Measurements from ENCODE around the gene LRP1B. TPM values are rescaled to one million over a fixed set of nuclear protein-coding genes. Genes with fewer than 3 reads are reported as not detected.

The LRP1B gene
- total and polyA plus RNA-seq, 2 donors (not counting 1 experiment from before 2014, with no cell fraction given) = not detected

GRCh38 chr2:140392824-140393223, 1738.0 kb downstream of the LRP1B start:
- Mint-ChIP-seq H3K4me3 (no peak overlapping the region), H3K4me1 (no peaks in the 10 kb centered on the region), H3K9me3 (ENCODE audit: insufficient read depth) (no peaks in the 10 kb centered on the region), H3K27me3 (no peaks in the 10 kb centered on the region), H3K27ac (no peak overlapping the region)
- Histone ChIP-seq H4K20me1 (ENCODE audit: control insufficient read depth, insufficient read depth, low read length, poor library complexity, severe bottlenecking) (no peaks in the 10 kb centered on the region), H2AFZ (ENCODE audit: insufficient read depth, low read depth, low read length, poor library complexity, severe bottlenecking) (no peak overlapping the region), H3K4me2 (replicated peaks; ENCODE audit: low read depth, low read length, poor library complexity, severe bottlenecking) (no peak overlapping the region), H3K4me1 (ENCODE audit: control insufficient read depth in 2 of 2, insufficient read depth in 2 of 2, low read length in 2 of 2) (no peaks in the 10 kb centered on the region), H3K79me2 (ENCODE audit: control insufficient read depth, insufficient read depth, low read length) (no peaks in the 10 kb centered on the region), H3K9ac (ENCODE audit: low read length) (no peak overlapping the region), H3K27me3 (replicated peaks in 1 of 4; ENCODE audit: control extremely low read depth in 1 of 4, control insufficient read depth in 3 of 4, insufficient read depth in 4 of 4, low read length in 3 of 4) (no peaks in the 10 kb centered on the region), H3K4me3 (ENCODE audit: control extremely low read depth in 1 of 5, extremely low read depth in 1 of 5, insufficient read depth in 1 of 5, low read depth in 2 of 5, low read length in 4 of 5) (no peak overlapping the region), H3K27ac (ENCODE audit: low read length in 2 of 2) (no peak overlapping the region), H3K36me3 (replicated peaks in 1 of 2; ENCODE audit: control extremely low read depth in 1 of 2, control insufficient read depth in 1 of 2, extremely low read depth in 1 of 2, insufficient read depth in 2 of 2, low read length in 1 of 2) (no peaks in the 10 kb centered on the region), H3K9me3 (ENCODE audit: control extremely low read depth in 1 of 3, control insufficient read depth in 2 of 3, insufficient read depth in 1 of 3, low read length in 2 of 3) (no peaks in the 10 kb centered on the region)
- WGBS (ENCODE audit: insufficient coverage) = no CpG with 5 or more reads among the region's 2 CpGs
- no peak for DNase-seq
- ATAC-seq (ENCODE audit: low read depth) = no peak
- ChIA-PET POLR2A (no interaction called here), CTCF (no interaction called here)
- no peak for TF ChIP-seq EZH2 (IDR thresholded peaks at IDR 0.05; ENCODE audit: borderline replicate concordance, insufficient read depth, low read depth, low read length, poor library complexity, severe bottlenecking)
- no peak for TF ChIP-seq CTCF (IDR thresholded peaks at IDR 0.05)
- intact Hi-C loops (cut with micrococcal nuclease) = no loop called here

GRCh38 chr2:140384946-140385345, 1745.9 kb downstream of the LRP1B start:
- CTCF ChIA-PET = no interaction called here
- intact Hi-C loops (cut with micrococcal nuclease) = no loop called here
- Histone ChIP-seq H3K36me3 (replicated peaks in 1 of 2; ENCODE audit: control extremely low read depth in 1 of 2, control insufficient read depth in 1 of 2, extremely low read depth in 1 of 2, insufficient read depth in 2 of 2, low read length in 1 of 2) (no peaks in the 10 kb centered on the region), H3K4me2 (replicated peaks; ENCODE audit: low read depth, low read length, poor library complexity, severe bottlenecking) (no peak overlapping the region), H3K79me2 (ENCODE audit: control insufficient read depth, insufficient read depth, low read length) (no peaks in the 10 kb centered on the region), H2AFZ (ENCODE audit: insufficient read depth, low read depth, low read length, poor library complexity, severe bottlenecking) (no peak overlapping the region), H3K27me3 (replicated peaks in 1 of 4; ENCODE audit: control extremely low read depth in 1 of 4, control insufficient read depth in 3 of 4, insufficient read depth in 4 of 4, low read length in 3 of 4) (no peaks in the 10 kb centered on the region), H3K9ac (ENCODE audit: low read length) (no peak overlapping the region), H3K27ac (ENCODE audit: low read length in 2 of 2) (no peak overlapping the region), H4K20me1 (ENCODE audit: control insufficient read depth, insufficient read depth, low read length, poor library complexity, severe bottlenecking) (no peaks in the 10 kb centered on the region), H3K9me3 (ENCODE audit: control extremely low read depth in 1 of 3, control insufficient read depth in 2 of 3, insufficient read depth in 1 of 3, low read length in 2 of 3) (no peaks in the 10 kb centered on the region), H3K4me1 (ENCODE audit: control insufficient read depth in 2 of 2, insufficient read depth in 2 of 2, low read length in 2 of 2) (no peaks in the 10 kb centered on the region), H3K4me3 (ENCODE audit: control extremely low read depth in 1 of 5, extremely low read depth in 1 of 5, insufficient read depth in 1 of 5, low read depth in 2 of 5, low read length in 4 of 5) (no peak overlapping the region)
- Mint-ChIP-seq H3K4me3 (no peak overlapping the region), H3K9me3 (ENCODE audit: insufficient read depth) (no peaks in the 10 kb centered on the region), H3K27me3 (no peaks in the 10 kb centered on the region), H3K27ac (no peak overlapping the region), H3K4me1 (no peaks in the 10 kb centered on the region)
- TF ChIP-seq CTCF (IDR thresholded peaks at IDR 0.05) = no peak
- no peak for TF ChIP-seq EZH2 (IDR thresholded peaks at IDR 0.05; ENCODE audit: borderline replicate concordance, insufficient read depth, low read depth, low read length, poor library complexity, severe bottlenecking)
- ATAC-seq (ENCODE audit: low read depth) (no peak), DNase-seq (no peak)
- 100% methylated on average over 3 of the region's 6 CpGs for WGBS (ENCODE audit: insufficient coverage)
- POLR2A ChIA-PET = no interaction called here
